ENCODE data around the gene COX7B.

Gene COX7B

DNA sequence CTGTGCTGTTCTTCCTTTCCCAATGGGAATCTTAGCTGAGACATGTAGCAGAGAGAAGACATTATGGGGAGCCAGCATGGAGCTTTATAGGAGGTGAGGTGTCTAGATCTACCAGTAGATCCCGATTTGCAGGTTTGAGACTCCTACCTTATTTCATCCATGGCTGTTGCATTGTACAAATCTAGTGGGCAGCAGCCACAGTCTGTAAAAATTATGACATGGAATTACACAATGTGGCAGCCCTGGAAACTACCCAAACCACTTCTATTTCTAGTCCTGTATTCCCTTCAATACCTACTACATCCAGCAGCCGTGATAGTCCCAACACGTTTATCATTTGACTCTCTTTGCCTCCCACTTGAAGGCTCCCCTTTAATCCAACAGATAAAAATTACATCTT, 19.3 kb downstream of the COX7B start:
- TF ChIP-seq REST (IDR thresholded peaks at IDR 0.05; ENCODE audit: insufficient read depth in 1 of 2, low read depth in 2 of 2, low read length in 2 of 2): no peak

GRCh38 chrX:77922787-77923186, 23.5 kb downstream of the COX7B start:
- no peak for TF ChIP-seq REST (IDR thresholded peaks at IDR 0.05; ENCODE audit: insufficient read depth in 1 of 2, low read depth in 2 of 2, low read length in 2 of 2)
- TF ChIP-seq TAF1 (IDR thresholded peaks at IDR 0.05; ENCODE audit: borderline replicate concordance, insufficient read depth, low read length): no peak
- no peak for TF ChIP-seq POLR2AphosphoS5 (IDR thresholded peaks at IDR 0.05; ENCODE audit: low read depth, low read length)
- no peak for TF ChIP-seq SIN3A (IDR thresholded peaks at IDR 0.05; ENCODE audit: borderline replicate concordance, insufficient read depth, low read length)
- TF ChIP-seq FOXP2 (optimal IDR thresholded peaks at IDR 0.05; ENCODE audit: borderline replicate concordance, extremely low read depth, extremely low read length, insufficient read depth): no peak

GRCh38 chrX:77924320-77924859, 25.1 kb downstream of the COX7B start:
- no peak for TF ChIP-seq FOXP2 (optimal IDR thresholded peaks at IDR 0.05; ENCODE audit: borderline replicate concordance, extremely low read depth, extremely low read length, insufficient read depth)
- TF ChIP-seq SIN3A (IDR thresholded peaks at IDR 0.05; ENCODE audit: borderline replicate concordance, insufficient read depth, low read length): no peak
- TF ChIP-seq TAF1 (IDR thresholded peaks at IDR 0.05; ENCODE audit: borderline replicate concordance, insufficient read depth, low read length): no peak
- no peak for TF ChIP-seq POLR2AphosphoS5 (IDR thresholded peaks at IDR 0.05; ENCODE audit: low read depth, low read length)
- TF ChIP-seq REST (IDR thresholded peaks at IDR 0.05; ENCODE audit: insufficient read depth in 1 of 2, low read depth in 2 of 2, low read length in 2 of 2): no peak

DNA sequence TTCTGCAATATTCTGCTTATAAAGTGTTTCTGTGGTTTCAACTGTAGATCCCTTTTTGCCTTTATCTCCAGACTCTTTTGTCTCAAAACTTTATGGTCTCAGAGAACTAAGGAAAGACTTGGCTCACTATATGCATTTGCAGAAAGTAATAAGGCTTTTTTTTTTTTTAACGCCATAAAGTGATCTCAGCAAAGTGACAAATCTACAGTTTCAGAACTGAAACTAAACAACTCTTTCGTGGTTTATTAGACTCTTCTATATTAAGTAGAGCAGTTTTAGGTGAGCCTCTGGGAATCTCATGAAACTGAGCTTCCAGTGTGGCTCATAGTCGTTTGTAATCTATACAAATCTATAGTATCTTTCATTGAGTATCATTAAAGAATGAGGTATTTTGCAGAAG, 26.5 kb downstream of the COX7B start:
- TF ChIP-seq FOXP2 (optimal IDR thresholded peaks at IDR 0.05; ENCODE audit: borderline replicate concordance, extremely low read depth, extremely low read length, insufficient read depth): no peak
- no peak for TF ChIP-seq REST (IDR thresholded peaks at IDR 0.05; ENCODE audit: insufficient read depth in 1 of 2, low read depth in 2 of 2, low read length in 2 of 2)
- TF ChIP-seq SIN3A (IDR thresholded peaks at IDR 0.05; ENCODE audit: borderline replicate concordance, insufficient read depth, low read length): no peak
- no peak for TF ChIP-seq POLR2AphosphoS5 (IDR thresholded peaks at IDR 0.05; ENCODE audit: low read depth, low read length)
- no peak for TF ChIP-seq TAF1 (IDR thresholded peaks at IDR 0.05; ENCODE audit: borderline replicate concordance, insufficient read depth, low read length)

- TF ChIP-seq REST (IDR thresholded peaks at IDR 0.05; ENCODE audit: insufficient read depth in 1 of 2, low read depth in 2 of 2, low read length in 2 of 2) (no peak), TAF1 (IDR thresholded peaks at IDR 0.05; ENCODE audit: borderline replicate concordance, insufficient read depth, low read length) (no peak), SIN3A (IDR thresholded peaks at IDR 0.05; ENCODE audit: borderline replicate concordance, insufficient read depth, low read length) (no peak), POLR2AphosphoS5 (IDR thresholded peaks at IDR 0.05; ENCODE audit: low read depth, low read length) (no peak)
Observed at GRCh38 chrX:77930581-77930980, 31.3 kb downstream of the COX7B start.

Measured in PFSK-1 (cell line).